Ramos (cell line): ENCODE results near the gene CEMIP.

Experiments used
- in situ Hi-C: fragments of 300-500 bp; cut with MboI; formaldehyde crosslinking; loops from one replicate; pipeline ENCODE4 v1.14.3; 2022; ENCODE audit warnings: low sequenced_read_pairs; ENCODE audit not compliant: unreplicated experiment

Gene CEMIP

GRCh38 chr15:80989081-80989517, 209.9 kb downstream of the CEMIP start:
- in situ Hi-C loops: loop anchor here (25.0 kb wide), 1 partner anchor 873 kb away; no protein-coding TSS in a partner anchor

GRCh38 chr15:80989518-80990478, 210.6 kb downstream of the CEMIP start, which contains the start of gene MESD:
MESD (minus strand) TSS chr15:80989819; CDS start chr15:80989791, 28 bp downstream.
- in situ Hi-C loops: loop anchor here (25.0 kb wide), 1 partner anchor 873 kb away; no protein-coding TSS in a partner anchor

GRCh38 chr15:80990955-80991354, 211.8 kb downstream of the CEMIP start:
- in situ Hi-C loops: loop anchor here (25.0 kb wide), 1 partner anchor 871 kb away; no protein-coding TSS in a partner anchor

GRCh38 chr15:80991421-80991820, 212.3 kb downstream of the CEMIP start:
- in situ Hi-C loops: loop anchor here (25.0 kb wide), 1 partner anchor 871 kb away; no protein-coding TSS in a partner anchor

- in situ Hi-C loops: loop anchor here (25.0 kb wide), 1 partner anchor 870 kb away; no protein-coding TSS in a partner anchor
Measured at GRCh38 chr15:80992006-80992405, 212.8 kb downstream of the CEMIP start.

GRCh38 chr15:80992441-80992840, 213.3 kb downstream of the CEMIP start:
- in situ Hi-C loops: loop anchor here (25.0 kb wide), 1 partner anchor 870 kb away; no protein-coding TSS in a partner anchor

GRCh38 chr15:80996247-80996646, 217.1 kb downstream of the CEMIP start:
- in situ Hi-C loops: loop anchor here (25.0 kb wide), 1 partner anchor 866 kb away; no protein-coding TSS in a partner anchor

- in situ Hi-C loops: loop anchor here (25.0 kb wide), 1 partner anchor 865 kb away; no protein-coding TSS in a partner anchor
Measured at GRCh38 chr15:80997692-80998091, 218.5 kb downstream of the CEMIP start.

- in situ Hi-C loops: loop anchor here (25.0 kb wide), 1 partner anchor 864 kb away; no protein-coding TSS in a partner anchor
Measured at GRCh38 chr15:80998251-80998650, 219.1 kb downstream of the CEMIP start.

GRCh38 chr15:80999623-81000036, 220.5 kb downstream of the CEMIP start:
- in situ Hi-C loops: loop anchor here (25.0 kb wide), 1 partner anchor 863 kb away; no protein-coding TSS in a partner anchor

- in situ Hi-C loops: no loop called here
Measured at GRCh38 chr15:81000144-81000623, 221.0 kb downstream of the CEMIP start.

- in situ Hi-C loops: no loop called here
Measured at GRCh38 chr15:81000624-81001151, 221.5 kb downstream of the CEMIP start, which contains the start of gene TLNRD1. TLNRD1 (plus strand) TSS chr15:81000923; CDS start chr15:81002272, 1,349 bp downstream.
